ENCODE measurements around the gene KRTAP6-3. TPM values are rescaled to one million over a fixed set of nuclear protein-coding genes. Genes with fewer than 3 reads are reported as not detected.

KRTAP6-3 gene
- total and polyA plus RNA-seq, 2 donors: not detected

- H3K27ac ChIP-seq (ENCODE audit: low read depth in 1 of 2, low read length in 1 of 2): no peak overlapping the region
Measured at GRCh38 chr21:30579346-30579745, 12.9 kb upstream of the KRTAP6-3 start.

GRCh38 chr21:30580132-30580531 is 12.1 kb upstream of the KRTAP6-3 start:
- Histone ChIP-seq H3K9me3 (ENCODE audit: control insufficient read depth in 2 of 2, insufficient read depth in 1 of 2, low read length in 1 of 2) (no peaks in the 10 kb centered on the region), H3K4me3 (ENCODE audit: low read length in 2 of 2) (no peak overlapping the region), H3K4me1 (ENCODE audit: control insufficient read depth in 2 of 2, insufficient read depth in 2 of 2, low read length in 2 of 2) (no peaks in the 10 kb centered on the region), H3K36me3 (ENCODE audit: control insufficient read depth in 2 of 2, insufficient read depth in 2 of 2, low read length in 1 of 2) (no peaks in the 10 kb centered on the region), H3K27ac (ENCODE audit: low read depth in 1 of 2, low read length in 1 of 2) (no peak overlapping the region), H3K27me3 (ENCODE audit: control insufficient read depth in 2 of 2, insufficient read depth in 1 of 2, low read length in 1 of 2) (no peaks in the 10 kb centered on the region)
- WGBS: 58% methylated on average over 3 of the region's 3 CpGs
- no peak for DNase-seq (ENCODE audit: low read depth in 6 of 9, low spot score in 9 of 9)

More at GRCh38 chr21:30579346-30579745, 12.9 kb upstream of the KRTAP6-3 start:
- Histone ChIP-seq H3K36me3 (ENCODE audit: control insufficient read depth in 2 of 2, insufficient read depth in 2 of 2, low read length in 1 of 2) (no peaks in the 10 kb centered on the region), H3K9me3 (ENCODE audit: control insufficient read depth in 2 of 2, insufficient read depth in 1 of 2, low read length in 1 of 2) (no peaks in the 10 kb centered on the region), H3K4me3 (ENCODE audit: low read length in 2 of 2) (no peak overlapping the region), H3K27me3 (ENCODE audit: control insufficient read depth in 2 of 2, insufficient read depth in 1 of 2, low read length in 1 of 2) (no peaks in the 10 kb centered on the region), H3K4me1 (ENCODE audit: control insufficient read depth in 2 of 2, insufficient read depth in 2 of 2, low read length in 2 of 2) (no peaks in the 10 kb centered on the region)
- no peak for DNase-seq (ENCODE audit: low read depth in 6 of 9, low spot score in 9 of 9)
- 79% methylated on average over 1 of the region's 1 CpG for WGBS

- Histone ChIP-seq H3K36me3 (ENCODE audit: control insufficient read depth in 2 of 2, insufficient read depth in 2 of 2, low read length in 1 of 2) (no peaks in the 10 kb centered on the region), H3K9me3 (ENCODE audit: control insufficient read depth in 2 of 2, insufficient read depth in 1 of 2, low read length in 1 of 2) (no peaks in the 10 kb centered on the region), H3K4me3 (ENCODE audit: low read length in 2 of 2) (no peak overlapping the region), H3K27me3 (ENCODE audit: control insufficient read depth in 2 of 2, insufficient read depth in 1 of 2, low read length in 1 of 2) (no peaks in the 10 kb centered on the region), H3K4me1 (ENCODE audit: control insufficient read depth in 2 of 2, insufficient read depth in 2 of 2, low read length in 2 of 2) (no peaks in the 10 kb centered on the region), H3K27ac (ENCODE audit: low read depth in 1 of 2, low read length in 1 of 2) (no peak overlapping the region)
- WGBS: 91% methylated on average over 1 of the region's 1 CpG
- DNase-seq (ENCODE audit: low read depth in 6 of 9, low spot score in 9 of 9): no peak
Measured at GRCh38 chr21:30582870-30583269, 9.4 kb upstream of the KRTAP6-3 start.

- Histone ChIP-seq H3K4me3 (ENCODE audit: low read length in 2 of 2) (no peak within 1 kb of the TSS), H3K36me3 (ENCODE audit: control insufficient read depth in 2 of 2, insufficient read depth in 2 of 2, low read length in 1 of 2) (no peaks in the 10 kb centered on the region), H3K27me3 (ENCODE audit: control insufficient read depth in 2 of 2, insufficient read depth in 1 of 2, low read length in 1 of 2) (no peaks in the 10 kb centered on the region), H3K9me3 (ENCODE audit: control insufficient read depth in 2 of 2, insufficient read depth in 1 of 2, low read length in 1 of 2) (peaks cover 0 to 3% of the 10 kb centered on the region in 2 donors), H3K27ac (ENCODE audit: low read depth in 1 of 2, low read length in 1 of 2) (no peak within 1 kb of the TSS), H3K4me1 (ENCODE audit: control insufficient read depth in 2 of 2, insufficient read depth in 2 of 2, low read length in 2 of 2) (no peaks in the 10 kb centered on the region)
- no peak for DNase-seq (ENCODE audit: low read depth in 6 of 9, low spot score in 9 of 9)
Measured at GRCh38 chr21:30590297-30590696, 1.9 kb upstream of the KRTAP6-3 start, which contains the start of gene KRTAP22-2. Gene KRTAP22-2, minus strand, starts transcription at chr21:30590397.

- H3K9me3 ChIP-seq (ENCODE audit: control insufficient read depth in 2 of 2, insufficient read depth in 1 of 2, low read length in 1 of 2): no peaks in the 10 kb centered on the region
- no peak within 1 kb of the TSS for H3K4me3 ChIP-seq (ENCODE audit: low read length in 2 of 2)
- H3K36me3 ChIP-seq (ENCODE audit: control insufficient read depth in 2 of 2, insufficient read depth in 2 of 2, low read length in 1 of 2): no peaks in the 10 kb centered on the region
- H3K27me3 ChIP-seq (ENCODE audit: control insufficient read depth in 2 of 2, insufficient read depth in 1 of 2, low read length in 1 of 2): no peaks in the 10 kb centered on the region
- H3K4me1 ChIP-seq (ENCODE audit: control insufficient read depth in 2 of 2, insufficient read depth in 2 of 2, low read length in 2 of 2): no peaks in the 10 kb centered on the region
- H3K27ac ChIP-seq (ENCODE audit: low read depth in 1 of 2, low read length in 1 of 2): no peak within 1 kb of the TSS
- no peak for DNase-seq (ENCODE audit: low read depth in 6 of 9, low spot score in 9 of 9)
- WGBS: 95% methylated on average over 6 of the region's 6 CpGs
Measured at GRCh38 chr21:30598802-30599201, 6.6 kb downstream of the KRTAP6-3 start, which contains the start of gene KRTAP6-2. Gene KRTAP6-2, minus strand, starts transcription at chr21:30598902. Its CDS starts 28 bp downstream, at chr21:30598874.

- Histone ChIP-seq H3K9me3 (ENCODE audit: control insufficient read depth in 2 of 2, insufficient read depth in 1 of 2, low read length in 1 of 2) (no peaks in the 10 kb centered on the region), H3K27ac (ENCODE audit: low read depth in 1 of 2, low read length in 1 of 2) (no peak within 1 kb of the TSS), H3K36me3 (ENCODE audit: control insufficient read depth in 2 of 2, insufficient read depth in 2 of 2, low read length in 1 of 2) (no peaks in the 10 kb centered on the region), H3K4me3 (ENCODE audit: low read length in 2 of 2) (no peak within 1 kb of the TSS), H3K27me3 (ENCODE audit: control insufficient read depth in 2 of 2, insufficient read depth in 1 of 2, low read length in 1 of 2) (no peaks in the 10 kb centered on the region), H3K4me1 (ENCODE audit: control insufficient read depth in 2 of 2, insufficient read depth in 2 of 2, low read length in 2 of 2) (no peaks in the 10 kb centered on the region)
- no peak for DNase-seq (ENCODE audit: low read depth in 6 of 9, low spot score in 9 of 9)
- WGBS: 94% methylated on average over 1 of the region's 1 CpG
Measured at GRCh38 chr21:30600787-30601186, 8.5 kb downstream of the KRTAP6-3 start, which contains the start of gene KRTAP22-1. Gene KRTAP22-1, plus strand, starts transcription at chr21:30601087.

- H3K27ac ChIP-seq (ENCODE audit: low read depth in 1 of 2, low read length in 1 of 2): no peak overlapping the region
- no peaks in the 10 kb centered on the region for H3K9me3 ChIP-seq (ENCODE audit: control insufficient read depth in 2 of 2, insufficient read depth in 1 of 2, low read length in 1 of 2)
- no peaks in the 10 kb centered on the region for H3K36me3 ChIP-seq (ENCODE audit: control insufficient read depth in 2 of 2, insufficient read depth in 2 of 2, low read length in 1 of 2)
- no peaks in the 10 kb centered on the region for H3K27me3 ChIP-seq (ENCODE audit: control insufficient read depth in 2 of 2, insufficient read depth in 1 of 2, low read length in 1 of 2)
- H3K4me1 ChIP-seq (ENCODE audit: control insufficient read depth in 2 of 2, insufficient read depth in 2 of 2, low read length in 2 of 2): no peaks in the 10 kb centered on the region
- no peak for DNase-seq (ENCODE audit: low read depth in 6 of 9, low spot score in 9 of 9)
- H3K4me3 ChIP-seq (ENCODE audit: low read length in 2 of 2): no peak overlapping the region
- WGBS: 95% methylated on average over 2 of the region's 2 CpGs
Measured at GRCh38 chr21:30605968-30606367, 13.7 kb downstream of the KRTAP6-3 start.

- H3K36me3 ChIP-seq (ENCODE audit: control insufficient read depth in 2 of 2, insufficient read depth in 2 of 2, low read length in 1 of 2): no peaks in the 10 kb centered on the region
- no peak overlapping the region for H3K4me3 ChIP-seq (ENCODE audit: low read length in 2 of 2)
- no peaks in the 10 kb centered on the region for H3K27me3 ChIP-seq (ENCODE audit: control insufficient read depth in 2 of 2, insufficient read depth in 1 of 2, low read length in 1 of 2)
- H3K27ac ChIP-seq (ENCODE audit: low read depth in 1 of 2, low read length in 1 of 2): no peak overlapping the region
- peaks cover 0 to 3% of the 10 kb centered on the region in 2 donors for H3K9me3 ChIP-seq (ENCODE audit: control insufficient read depth in 2 of 2, insufficient read depth in 1 of 2, low read length in 1 of 2)
- no peak for DNase-seq (ENCODE audit: low read depth in 6 of 9, low spot score in 9 of 9)
- 92% methylated on average over 2 of the region's 2 CpGs for WGBS
- no peaks in the 10 kb centered on the region for H3K4me1 ChIP-seq (ENCODE audit: control insufficient read depth in 2 of 2, insufficient read depth in 2 of 2, low read length in 2 of 2)
Measured at GRCh38 chr21:30612132-30612531, 19.9 kb downstream of the KRTAP6-3 start.

- Histone ChIP-seq H3K36me3 (ENCODE audit: control insufficient read depth in 2 of 2, insufficient read depth in 2 of 2, low read length in 1 of 2) (no peaks in the 10 kb centered on the region), H3K4me3 (ENCODE audit: low read length in 2 of 2) (no peak within 1 kb of the TSS), H3K4me1 (ENCODE audit: control insufficient read depth in 2 of 2, insufficient read depth in 2 of 2, low read length in 2 of 2) (no peaks in the 10 kb centered on the region), H3K27me3 (ENCODE audit: control insufficient read depth in 2 of 2, insufficient read depth in 1 of 2, low read length in 1 of 2) (no peaks in the 10 kb centered on the region), H3K9me3 (ENCODE audit: control insufficient read depth in 2 of 2, insufficient read depth in 1 of 2, low read length in 1 of 2) (peaks cover 0 to 3% of the 10 kb centered on the region in 2 donors), H3K27ac (ENCODE audit: low read depth in 1 of 2, low read length in 1 of 2) (no peak within 1 kb of the TSS)
- WGBS: 80% methylated on average over 2 of the region's 2 CpGs
- no peak for DNase-seq (ENCODE audit: low read depth in 6 of 9, low spot score in 9 of 9)
Measured at GRCh38 chr21:30613836-30614235, 21.6 kb downstream of the KRTAP6-3 start, which contains the start of gene KRTAP6-1. Gene KRTAP6-1, minus strand, starts transcription at chr21:30613930. Its CDS starts 26 bp downstream, at chr21:30613904.
